ENCODE measurements around the gene COPS3.

The COPS3 gene

DNA sequence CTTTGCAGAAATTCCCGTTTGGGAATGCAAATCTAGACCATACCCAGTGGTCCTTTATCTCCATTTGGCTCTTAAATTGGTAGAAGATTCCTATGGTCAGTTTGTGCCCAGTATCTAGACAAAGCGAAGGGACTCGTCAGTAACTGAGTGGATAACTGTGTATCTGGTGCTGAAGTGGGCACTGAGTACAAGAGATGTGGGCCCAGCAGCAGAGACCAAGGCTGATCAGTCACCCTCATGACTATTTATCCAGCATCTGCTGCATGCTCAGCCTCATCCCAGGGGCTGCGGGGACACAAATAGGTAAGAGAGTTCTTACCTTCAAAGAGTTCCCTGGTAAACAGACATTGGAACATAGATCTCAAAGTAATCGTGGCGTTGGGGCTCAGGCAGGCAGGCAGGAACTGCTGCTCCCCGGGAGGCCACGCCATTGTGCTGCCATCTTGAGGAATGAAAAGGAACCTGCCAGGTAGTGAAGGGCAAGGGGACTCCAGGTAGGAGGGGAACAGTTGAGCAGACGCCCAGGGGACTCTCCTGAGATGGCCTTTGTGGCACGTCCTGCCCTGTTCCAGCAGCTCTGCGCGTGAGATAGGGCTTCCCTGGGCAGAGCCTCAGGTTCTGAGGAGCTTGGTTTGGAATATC is 32.4 kb upstream of the COPS3 start:
- ChIA-PET CTCF (interaction anchor here (0.6 to 7.1 kb wide), 7 partner anchors 9 to 60 kb away, joined by 3 to 57 read pairs (median 4); no protein-coding TSS in a partner anchor), POLR2A (no interaction called here)
- H3K9me3 ChIP-seq (ENCODE audit: control extremely low read depth in 1 of 5, control insufficient read depth in 4 of 5, insufficient read depth in 2 of 5, low read depth in 1 of 5, low read length in 4 of 5): peaks cover 0 to 3% (median 0%) of the 10 kb centered on the region in 5 experiments
- no peak overlapping the region for H3K4me3 ChIP-seq (ENCODE audit: control insufficient read depth in 1 of 7, extremely low read depth in 1 of 7, insufficient read depth in 4 of 7, low read depth in 2 of 7, low read length in 6 of 7)
- no peak overlapping the region for H3K27ac ChIP-seq (ENCODE audit: insufficient read depth in 1 of 2, low read depth in 1 of 2, low read length in 2 of 2, poor library complexity in 1 of 2, severe bottlenecking in 2 of 2)
- peaks cover 7 to 61% (median 24%) of the 10 kb centered on the region in 4 experiments for H3K36me3 ChIP-seq (ENCODE audit: control insufficient read depth in 4 of 4, insufficient read depth in 4 of 4, low read length in 3 of 4)
- H3K4me1 ChIP-seq (ENCODE audit: control extremely low read depth in 1 of 4, control insufficient read depth in 4 of 4, insufficient read depth in 4 of 4, low read length in 3 of 4): no peaks in the 10 kb centered on the region
- H3K27me3 ChIP-seq (replicated peaks in 2 of 5; ENCODE audit: control insufficient read depth in 4 of 5, insufficient read depth in 5 of 5, low read length in 4 of 5): no peaks in the 10 kb centered on the region
- DNase-seq: peak; percentile 60 to 74 (median 72)
- 65% methylated on average over 10 of the region's 12 CpGs for WGBS (ENCODE audit: insufficient coverage)

DNA sequence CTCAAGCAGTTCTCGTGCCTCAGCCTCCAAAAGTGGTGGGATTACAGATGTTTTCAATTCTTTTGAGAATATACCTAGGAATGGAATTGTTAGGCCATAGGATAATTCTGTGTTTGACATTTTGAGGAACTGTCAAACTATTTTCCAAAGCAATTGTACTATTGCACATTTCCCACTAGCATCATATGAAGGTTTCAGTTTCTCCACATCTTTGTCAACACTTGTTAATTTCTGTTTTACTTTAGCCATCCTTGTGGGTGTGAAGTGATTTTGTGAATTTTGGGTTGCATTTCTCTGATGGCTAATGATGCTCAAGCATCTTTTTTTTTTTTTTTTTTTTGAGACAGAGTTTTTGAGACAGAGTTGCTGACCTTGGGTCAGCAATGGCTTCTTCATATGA is 28.3 kb upstream of the COPS3 start:
- DNase-seq: no peak
- Histone ChIP-seq H3K27ac (ENCODE audit: insufficient read depth in 1 of 2, low read depth in 1 of 2, low read length in 2 of 2, poor library complexity in 1 of 2, severe bottlenecking in 2 of 2) (no peak overlapping the region), H3K36me3 (ENCODE audit: control insufficient read depth in 4 of 4, insufficient read depth in 4 of 4, low read length in 3 of 4) (peaks cover 4 to 45% (median 20%) of the 10 kb centered on the region in 4 experiments), H3K27me3 (replicated peaks in 2 of 5; ENCODE audit: control insufficient read depth in 4 of 5, insufficient read depth in 5 of 5, low read length in 4 of 5) (no peaks in the 10 kb centered on the region), H3K4me3 (ENCODE audit: control insufficient read depth in 1 of 7, extremely low read depth in 1 of 7, insufficient read depth in 4 of 7, low read depth in 2 of 7, low read length in 6 of 7) (no peak overlapping the region), H3K9me3 (ENCODE audit: control extremely low read depth in 1 of 5, control insufficient read depth in 4 of 5, insufficient read depth in 2 of 5, low read depth in 1 of 5, low read length in 4 of 5) (peaks cover 0 to 3% (median 0%) of the 10 kb centered on the region in 5 experiments), H3K4me1 (ENCODE audit: control extremely low read depth in 1 of 4, control insufficient read depth in 4 of 4, insufficient read depth in 4 of 4, low read length in 3 of 4) (peaks cover 9 to 26% (median 24%) of the 10 kb centered on the region in 4 experiments)
- WGBS (ENCODE audit: insufficient coverage): no CpG with 5 or more reads among the region's 1 CpG
- ChIA-PET POLR2A (no interaction called here), CTCF (interaction anchor here (1.8 kb wide), 1 partner anchor 15 kb away, joined by 3 read pairs; no protein-coding TSS in a partner anchor)

DNA sequence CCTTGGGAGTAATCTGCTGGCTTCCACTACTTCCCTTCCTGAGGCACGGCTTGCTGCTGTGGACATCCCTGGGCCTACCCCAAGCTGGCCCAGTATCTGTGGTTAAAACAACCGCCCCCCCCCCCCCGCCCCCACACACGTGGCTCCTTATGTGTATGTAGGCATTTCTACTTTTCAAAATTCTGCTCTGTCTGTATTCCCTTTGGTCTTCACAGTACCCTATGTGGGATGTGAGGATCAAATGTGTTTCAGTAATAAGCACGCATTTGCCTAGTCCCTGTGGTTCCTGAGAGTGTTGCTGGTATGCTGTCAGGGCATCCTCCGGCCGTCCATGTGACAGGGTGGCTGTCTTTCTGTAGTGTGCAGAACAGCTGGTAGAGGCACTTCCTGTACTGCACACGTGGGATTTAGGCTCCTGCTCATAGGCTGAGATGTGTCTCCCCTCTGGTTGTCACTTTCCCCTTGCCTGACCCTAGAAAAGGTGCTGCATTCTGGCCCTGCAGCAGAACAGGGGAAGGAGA is 24.3 kb upstream of the COPS3 start:
- no peaks in the 10 kb centered on the region for H3K27me3 ChIP-seq (replicated peaks in 2 of 5; ENCODE audit: control insufficient read depth in 4 of 5, insufficient read depth in 5 of 5, low read length in 4 of 5)
- peaks cover 15 to 51% (median 47%) of the 10 kb centered on the region in 4 experiments for H3K4me1 ChIP-seq (ENCODE audit: control extremely low read depth in 1 of 4, control insufficient read depth in 4 of 4, insufficient read depth in 4 of 4, low read length in 3 of 4)
- peak overlapping the region in 1 of 2 experiments; percentile 91 for H3K27ac ChIP-seq (ENCODE audit: insufficient read depth in 1 of 2, low read depth in 1 of 2, low read length in 2 of 2, poor library complexity in 1 of 2, severe bottlenecking in 2 of 2)
- peak overlapping the region in 5 of 7 experiments; percentile 73 to 91 (median 77) for H3K4me3 ChIP-seq (ENCODE audit: control insufficient read depth in 1 of 7, extremely low read depth in 1 of 7, insufficient read depth in 4 of 7, low read depth in 2 of 7, low read length in 6 of 7)
- DNase-seq: peak; percentile 76 to 96 (median 89)
- ChIA-PET CTCF (interaction anchor here (1.0 to 2.1 kb wide), 4 partner anchors 13 to 35 kb away, joined by 3 to 8 read pairs (median 4); no protein-coding TSS in a partner anchor), POLR2A (interaction anchor here (2.7 kb wide), 1 partner anchor 25 kb away, joined by 17 read pairs; the partner anchor contains the start of gene COPS3)
- H3K9me3 ChIP-seq (ENCODE audit: control extremely low read depth in 1 of 5, control insufficient read depth in 4 of 5, insufficient read depth in 2 of 5, low read depth in 1 of 5, low read length in 4 of 5): no peaks in the 10 kb centered on the region
- 0% methylated on average over 3 of the region's 8 CpGs for WGBS (ENCODE audit: insufficient coverage)
- H3K36me3 ChIP-seq (ENCODE audit: control insufficient read depth in 4 of 4, insufficient read depth in 4 of 4, low read length in 3 of 4): peaks cover 0 to 20% (median 9%) of the 10 kb centered on the region in 4 experiments

DNA sequence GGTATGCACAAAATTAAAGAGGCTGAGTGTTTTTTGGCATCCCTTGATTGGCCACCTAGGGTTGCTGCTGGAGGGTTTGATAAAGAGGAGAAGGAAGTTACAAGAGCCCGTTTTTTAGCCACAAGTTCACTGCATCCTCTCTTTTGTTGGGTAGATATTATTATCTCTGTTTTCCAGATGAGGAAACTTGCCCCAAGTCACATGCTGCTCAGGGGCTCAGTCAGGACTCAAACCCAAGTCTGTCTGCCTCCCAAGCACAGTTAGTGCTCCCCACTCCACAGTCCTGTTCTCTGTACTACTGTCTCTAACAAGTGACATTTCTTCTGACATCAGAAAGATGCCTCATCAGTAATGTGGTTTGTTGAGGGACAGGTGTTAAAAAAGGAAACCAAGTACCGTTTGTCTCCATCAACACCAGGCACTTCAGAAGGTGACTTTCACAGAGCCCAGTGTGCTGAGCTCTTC is 23.5 kb upstream of the COPS3 start:
- 0% methylated on average over 1 of the region's 2 CpGs for WGBS (ENCODE audit: insufficient coverage)
- DNase-seq: peak; percentile 82 to 96 (median 93)
- Histone ChIP-seq H3K36me3 (ENCODE audit: control insufficient read depth in 4 of 4, insufficient read depth in 4 of 4, low read length in 3 of 4) (peaks cover 0 to 15% (median 5%) of the 10 kb centered on the region in 4 experiments), H3K4me3 (ENCODE audit: control insufficient read depth in 1 of 7, extremely low read depth in 1 of 7, insufficient read depth in 4 of 7, low read depth in 2 of 7, low read length in 6 of 7) (peak overlapping the region in 6 of 7 experiments; percentile 73 to 91 (median 80)), H3K27ac (ENCODE audit: insufficient read depth in 1 of 2, low read depth in 1 of 2, low read length in 2 of 2, poor library complexity in 1 of 2, severe bottlenecking in 2 of 2) (peak overlapping the region; percentile 75 to 91), H3K4me1 (ENCODE audit: control extremely low read depth in 1 of 4, control insufficient read depth in 4 of 4, insufficient read depth in 4 of 4, low read length in 3 of 4) (peaks cover 15 to 52% (median 48%) of the 10 kb centered on the region in 4 experiments), H3K9me3 (ENCODE audit: control extremely low read depth in 1 of 5, control insufficient read depth in 4 of 5, insufficient read depth in 2 of 5, low read depth in 1 of 5, low read length in 4 of 5) (no peaks in the 10 kb centered on the region), H3K27me3 (replicated peaks in 2 of 5; ENCODE audit: control insufficient read depth in 4 of 5, insufficient read depth in 5 of 5, low read length in 4 of 5) (no peaks in the 10 kb centered on the region)
- ChIA-PET CTCF (interaction anchor here (0.6 to 2.1 kb wide), 4 partner anchors 9 to 34 kb away, joined by 3 to 8 read pairs (median 4); partner anchors contain the start of gene COPS3), POLR2A (interaction anchor here (0.5 to 2.7 kb wide), 2 partner anchors 24 to 30 kb away, joined by 3 to 17 read pairs; partner anchors contain the start of gene COPS3)

DNA sequence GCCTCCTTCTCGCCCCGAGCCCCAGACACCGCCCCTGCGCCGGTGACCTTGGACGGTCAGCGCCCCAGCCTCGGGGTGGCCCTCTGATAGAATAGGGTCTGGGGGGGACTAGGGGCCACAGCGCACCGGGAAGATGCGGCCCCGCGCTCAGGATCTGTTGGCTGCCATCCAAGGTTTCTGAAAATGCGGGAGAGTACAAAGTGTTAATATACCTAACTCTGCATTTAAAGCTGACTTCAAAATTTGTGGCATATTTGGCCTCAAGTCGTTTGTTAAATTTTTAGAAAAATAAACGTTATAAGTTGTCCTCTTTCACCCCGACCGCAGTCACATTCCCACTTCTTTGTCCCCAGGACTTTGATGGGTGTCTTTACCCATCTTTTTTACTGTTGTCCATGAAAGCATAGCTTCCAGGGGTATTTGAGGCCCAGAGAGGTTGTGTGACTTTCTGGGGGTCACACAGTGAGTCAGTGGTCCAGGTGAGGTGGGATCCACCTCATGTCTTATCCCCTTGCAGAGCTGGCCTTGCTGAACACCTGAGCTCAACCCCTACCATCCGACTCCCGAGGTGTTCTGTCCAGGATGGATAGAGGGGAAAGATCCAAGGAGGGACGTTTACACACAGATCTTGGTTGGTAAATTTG is 22.9 kb upstream of the COPS3 start:
- no peaks in the 10 kb centered on the region for H3K27me3 ChIP-seq (replicated peaks in 2 of 5; ENCODE audit: control insufficient read depth in 4 of 5, insufficient read depth in 5 of 5, low read length in 4 of 5)
- H3K9me3 ChIP-seq (ENCODE audit: control extremely low read depth in 1 of 5, control insufficient read depth in 4 of 5, insufficient read depth in 2 of 5, low read depth in 1 of 5, low read length in 4 of 5): no peaks in the 10 kb centered on the region
- peak overlapping the region; percentile 73 to 91 (median 77) for H3K4me3 ChIP-seq (ENCODE audit: control insufficient read depth in 1 of 7, extremely low read depth in 1 of 7, insufficient read depth in 4 of 7, low read depth in 2 of 7, low read length in 6 of 7)
- peaks cover 0 to 10% (median 3%) of the 10 kb centered on the region in 4 experiments for H3K36me3 ChIP-seq (ENCODE audit: control insufficient read depth in 4 of 4, insufficient read depth in 4 of 4, low read length in 3 of 4)
- ChIA-PET POLR2A (interaction anchor here (0.5 to 2.7 kb wide), 2 partner anchors 23 to 30 kb away, joined by 3 to 17 read pairs; partner anchors contain the start of gene COPS3), CTCF (interaction anchor here (0.7 to 1.3 kb wide), 2 partner anchors 23 to 28 kb away, joined by 3 to 4 read pairs; partner anchors contain the start of gene COPS3)
- DNase-seq: no peak
- peaks cover 15 to 52% (median 48%) of the 10 kb centered on the region in 4 experiments for H3K4me1 ChIP-seq (ENCODE audit: control extremely low read depth in 1 of 4, control insufficient read depth in 4 of 4, insufficient read depth in 4 of 4, low read length in 3 of 4)
- WGBS (ENCODE audit: insufficient coverage): 0% methylated on average over 10 of the region's 21 CpGs
- H3K27ac ChIP-seq (ENCODE audit: insufficient read depth in 1 of 2, low read depth in 1 of 2, low read length in 2 of 2, poor library complexity in 1 of 2, severe bottlenecking in 2 of 2): peak overlapping the region; percentile 75 to 91

DNA sequence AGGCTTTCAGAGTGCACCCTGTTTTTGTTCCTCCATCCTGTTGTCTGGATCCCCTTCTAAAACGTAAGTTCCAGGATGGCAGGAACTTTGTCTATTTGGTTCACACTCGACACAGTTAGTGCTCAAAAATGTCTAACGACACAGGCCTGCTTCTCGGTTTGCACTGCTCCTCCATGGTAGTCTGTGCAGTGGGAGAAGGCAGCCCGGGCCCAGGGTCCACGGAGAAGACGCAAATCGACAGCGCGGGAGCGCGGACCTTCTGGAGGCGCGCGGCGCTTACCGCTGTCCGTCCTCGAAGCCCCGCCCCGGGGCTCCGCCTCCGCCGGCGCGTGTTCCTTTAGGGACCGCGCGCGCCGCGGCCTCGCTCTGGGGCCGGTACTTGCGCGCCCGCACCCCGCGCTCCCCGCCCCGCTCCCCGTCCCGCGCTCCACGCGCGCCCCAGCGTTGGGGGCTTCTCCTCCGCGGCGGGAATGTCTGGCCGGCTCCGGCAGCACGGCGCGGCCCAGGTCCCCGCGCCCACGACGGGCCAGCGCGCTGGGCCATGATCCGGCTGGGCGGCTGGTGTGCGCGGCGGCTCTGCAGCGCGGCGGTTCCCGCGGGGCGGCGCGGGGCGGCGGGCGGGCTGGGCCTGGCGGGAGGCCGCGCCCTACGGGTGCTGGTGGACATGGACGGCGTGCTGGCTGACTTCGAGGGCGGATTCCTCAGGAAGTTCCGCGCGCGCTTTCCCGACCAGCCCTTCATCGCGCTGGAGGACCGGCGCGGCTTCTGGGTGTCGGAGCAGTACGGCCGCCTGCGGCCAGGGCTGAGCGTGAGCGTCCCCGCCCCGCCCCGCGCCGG is 22.2 kb upstream of the COPS3 start, which contains the start of gene NT5M:
Gene NT5M, plus strand, starts transcription at position 364 of the 837 bp plus-strand sequence. Its CDS starts 178 bp downstream, at position 542.
- peak within 1 kb of the TSS; percentile 73 to 91 (median 77) for H3K4me3 ChIP-seq (ENCODE audit: control insufficient read depth in 1 of 7, extremely low read depth in 1 of 7, insufficient read depth in 4 of 7, low read depth in 2 of 7, low read length in 6 of 7)
- peak; percentile 76 to 81 (median 77) for DNase-seq
- H3K4me1 ChIP-seq (ENCODE audit: control extremely low read depth in 1 of 4, control insufficient read depth in 4 of 4, insufficient read depth in 4 of 4, low read length in 3 of 4): peaks cover 15 to 52% (median 48%) of the 10 kb centered on the region in 4 experiments
- peaks cover 0 to 4% (median 2%) of the 10 kb centered on the region in 4 experiments for H3K36me3 ChIP-seq (ENCODE audit: control insufficient read depth in 4 of 4, insufficient read depth in 4 of 4, low read length in 3 of 4)
- ChIA-PET CTCF (interaction anchor here (1.3 kb wide), 1 partner anchor 28 kb away, joined by 3 read pairs; no protein-coding TSS in a partner anchor), POLR2A (interaction anchor here (0.7 kb wide), 1 partner anchor 28 kb away, joined by 6 read pairs; no protein-coding TSS in a partner anchor)
- H3K9me3 ChIP-seq (ENCODE audit: control extremely low read depth in 1 of 5, control insufficient read depth in 4 of 5, insufficient read depth in 2 of 5, low read depth in 1 of 5, low read length in 4 of 5): no peaks in the 10 kb centered on the region
- H3K27ac ChIP-seq (ENCODE audit: insufficient read depth in 1 of 2, low read depth in 1 of 2, low read length in 2 of 2, poor library complexity in 1 of 2, severe bottlenecking in 2 of 2): peak within 1 kb of the TSS; percentile 75 to 91
- no peaks in the 10 kb centered on the region for H3K27me3 ChIP-seq (replicated peaks in 2 of 5; ENCODE audit: control insufficient read depth in 4 of 5, insufficient read depth in 5 of 5, low read length in 4 of 5)
- WGBS (ENCODE audit: insufficient coverage): under 1% methylated on average over 96 of the region's 107 CpGs

Measured in common myeloid progenitor, CD34-positive (primary cell).